SK-N-SH (cell line): ENCODE data around the gene NHP2. TPM values are rescaled to one million over a fixed set of nuclear protein-coding genes. Genes with fewer than 3 reads are reported as not detected.
"Not testable (repeated sequence)": the region's sequence is repeated elsewhere in the genome, so short reads cannot be mapped to it uniquely, and the experiment has no call there.

ENCODE experiments used
- CTCF ChIA-PET: fragments of 300-600, 350-600 bp; formaldehyde crosslinking; extraction: SDS; loops from one replicate; lab custom pipeline; 2021; lab: Yijun Ruan, JAX
- POLR2A ChIA-PET: fragments of 350-600 bp; sonication (Branson Sonifier 250); formaldehyde crosslinking; extraction: SDS; loops from one replicate; lab custom pipeline; 2020; ENCODE audit warnings: antibody characterized with exemption, inconsistent platforms; lab: Yijun Ruan, JAX
- DNase-seq: peaks from one replicate; pipeline ENCODE4 v3.0.0; 2012
- H2AFZ ChIP-seq: fragments of 200-600 bp; sonication (generic); 2 replicates; pipeline ENCODE4 v1.8.1; 2016; ENCODE audit warnings: antibody characterized with exemption, mild to moderate bottlenecking, low read depth
- H3F3A ChIP-seq: fragments of 200-600 bp; sonication (generic); replicated peaks from 2 replicates; pipeline ENCODE3; 2016; ENCODE audit warnings: antibody characterized with exemption, mild to moderate bottlenecking; ENCODE audit not compliant: insufficient read depth
- H3K27ac ChIP-seq, 2 experiments: fragments of 200-500 bp in 1 of 2; fragments of 200-600 bp in 1 of 2; sonication (Bioruptor generic) in 1 of 2; sonication (generic), shearing (Covaris generic) in 1 of 2; 2 replicates each; pipeline versions ENCODE4 v1.5.1 to v1.6.1; 2014 to 2016; ENCODE audit warnings: low read depth in 2 of 2, inconsistent platforms in 1 of 2, low read length in 1 of 2, mild to moderate bottlenecking in 1 of 2, mixed read lengths in 1 of 2
- H3K27me3 ChIP-seq: fragments of 200-600 bp; sonication (generic), shearing (Covaris generic); 2 replicates; pipeline ENCODE4 v1.6.1; 2016; ENCODE audit warnings: mixed run types; ENCODE audit not compliant: insufficient read depth
- H3K36me3 ChIP-seq, 2 experiments: fragments of 200-500 bp in 1 of 2; fragments of 200-600 bp in 1 of 2; sonication (Bioruptor generic) in 1 of 2; sonication (generic) in 1 of 2; replicated peaks in 1 of 2; 2 replicates each; pipeline versions ENCODE3 to v1.5.1; 2014 to 2016; ENCODE audit warnings: low read length in 1 of 2, mild to moderate bottlenecking in 1 of 2; ENCODE audit not compliant: insufficient read depth in 2 of 2, control insufficient read depth in 1 of 2
- H3K4me1 ChIP-seq, 2 experiments: fragments of 200-500 bp in 1 of 2; fragments of 200-600 bp in 1 of 2; sonication (Bioruptor generic) in 1 of 2; sonication (generic), shearing (Covaris generic) in 1 of 2; 2 replicates each; pipeline versions ENCODE4 v1.5.1 to v1.6.1; 2014 to 2016; ENCODE audit warnings: low read depth in 1 of 2, low read length in 1 of 2, mixed run types in 1 of 2; ENCODE audit not compliant: insufficient read depth in 2 of 2, control insufficient read depth in 1 of 2
- H3K4me2 ChIP-seq: fragments of 200-600 bp; sonication (generic), shearing (Covaris generic); 2 replicates; pipeline ENCODE4 v1.6.1; 2017; ENCODE audit warnings: mixed run types
- H3K4me3 ChIP-seq, 2 experiments: fragments of 200-500 bp in 1 of 2; fragments of 200-600 bp in 1 of 2; sonication (Bioruptor generic) in 1 of 2; sonication (generic), shearing (Covaris generic) in 1 of 2; 2 replicates each; pipeline versions ENCODE4 v1.5.1 to v1.8.1; 2014 to 2016; ENCODE audit warnings: low read depth in 2 of 2, inconsistent platforms in 1 of 2, low read length in 1 of 2, mild to moderate bottlenecking in 1 of 2, mixed read lengths in 1 of 2, moderate library complexity in 1 of 2
- H3K79me2 ChIP-seq: fragments of 200-600 bp; sonication (generic); 2 replicates; pipeline ENCODE4 v1.8.1; 2017; ENCODE audit warnings: mild to moderate bottlenecking; ENCODE audit not compliant: insufficient read depth
- H3K9ac ChIP-seq: fragments of 200-600 bp; sonication (generic); 2 replicates; pipeline ENCODE4 v1.6.1; 2017; ENCODE audit warnings: mixed run types
- H3K9me2 ChIP-seq: fragments of 200-600 bp; sonication (generic); 2 replicates; pipeline ENCODE4 v1.6.1; 2017; ENCODE audit warnings: mixed run types
- H3K9me3 ChIP-seq: fragments of 200-600 bp; sonication (generic); 2 replicates; pipeline ENCODE4 v1.6.1; 2017; ENCODE audit warnings: mixed run types, mild to moderate bottlenecking, moderate library complexity
- H4K20me1 ChIP-seq: fragments of 200-600 bp; sonication (generic); 2 replicates; pipeline ENCODE4 v1.6.1; 2017; ENCODE audit warnings: mild to moderate bottlenecking, mixed run types; ENCODE audit not compliant: insufficient read depth
- ELF1 ChIP-seq: IDR thresholded peaks from 2 replicates; pipeline ENCODE4 v1.4.0; 2012
- EP300 ChIP-seq, 2 experiments: IDR thresholded peaks; 2 replicates each; pipeline versions ENCODE4 v1.4.0 to v1.6.1; 2012; ENCODE audit warnings: borderline replicate concordance in 1 of 2, low read depth in 1 of 2, low read length in 1 of 2
- FOSL2 ChIP-seq: IDR thresholded peaks from 2 replicates; pipeline ENCODE4 v1.4.0; 2012; ENCODE audit warnings: low read depth, mild to moderate bottlenecking, moderate library complexity, borderline replicate concordance
- GABPA ChIP-seq: IDR thresholded peaks from 2 replicates; pipeline ENCODE4 v1.4.0; 2012; ENCODE audit warnings: low read depth, mild to moderate bottlenecking
- MEF2A ChIP-seq: IDR thresholded peaks from 2 replicates; pipeline ENCODE4 v1.4.0; 2012; ENCODE audit warnings: low read depth, borderline replicate concordance
- MXI1 ChIP-seq: IDR thresholded peaks from 2 replicates; pipeline ENCODE4 v1.6.1; 2012; ENCODE audit warnings: mild to moderate bottlenecking, low read depth, low read length, improper control_type of control experiment
- RFX5 ChIP-seq: IDR thresholded peaks from 2 replicates; pipeline ENCODE4 v1.6.1; 2012; ENCODE audit warnings: mild to moderate bottlenecking, improper control_type of control experiment, low read length
- SMC3 ChIP-seq: IDR thresholded peaks from 2 replicates; pipeline ENCODE4 v1.6.1; 2012; ENCODE audit warnings: low read depth, low read length, improper control_type of control experiment
- TCF12 ChIP-seq: IDR thresholded peaks from 2 replicates; pipeline ENCODE4 v1.4.0; 2012
- YY1 ChIP-seq: IDR thresholded peaks from 2 replicates; pipeline ENCODE4 v1.4.0; 2012; ENCODE audit warnings: low read depth, mild to moderate bottlenecking
- WGBS: methylation state at CpG from one replicate; pipeline ENCODE4 v1.1.6; 2017; ENCODE audit warnings: low lambda C conversion rate; 5-methylcytosine and 5-hydroxymethylcytosine counted together
- polyA plus RNA-seq, 3 experiments: library from polyadenylated mRNA; depleted of rRNA; stranded (reverse); fragments of >200 nt; gene quantifications; 2 replicates each; pipeline ENCODE4 v1.2.3, GENCODE V29; 2012
- TF ChIP-seq, protein P1 (sequence below): IDR thresholded peaks from 2 replicates; pipeline ENCODE4 v1.4.0; 2012; ENCODE audit warnings: low read depth
- TF ChIP-seq, protein P2 (sequence below): IDR thresholded peaks from 2 replicates; pipeline ENCODE4 v1.4.0; 2012; ENCODE audit warnings: low read depth, borderline replicate concordance
- TF ChIP-seq, protein P3 (sequence below): IDR thresholded peaks from 2 replicates; pipeline ENCODE4 v1.4.0; 2012; ENCODE audit warnings: low read depth, borderline replicate concordance

NHP2 gene
- polyA plus RNA-seq, 1 of the 3 experiments (the other 2 are of a cell fraction): 455 TPM

DNA sequence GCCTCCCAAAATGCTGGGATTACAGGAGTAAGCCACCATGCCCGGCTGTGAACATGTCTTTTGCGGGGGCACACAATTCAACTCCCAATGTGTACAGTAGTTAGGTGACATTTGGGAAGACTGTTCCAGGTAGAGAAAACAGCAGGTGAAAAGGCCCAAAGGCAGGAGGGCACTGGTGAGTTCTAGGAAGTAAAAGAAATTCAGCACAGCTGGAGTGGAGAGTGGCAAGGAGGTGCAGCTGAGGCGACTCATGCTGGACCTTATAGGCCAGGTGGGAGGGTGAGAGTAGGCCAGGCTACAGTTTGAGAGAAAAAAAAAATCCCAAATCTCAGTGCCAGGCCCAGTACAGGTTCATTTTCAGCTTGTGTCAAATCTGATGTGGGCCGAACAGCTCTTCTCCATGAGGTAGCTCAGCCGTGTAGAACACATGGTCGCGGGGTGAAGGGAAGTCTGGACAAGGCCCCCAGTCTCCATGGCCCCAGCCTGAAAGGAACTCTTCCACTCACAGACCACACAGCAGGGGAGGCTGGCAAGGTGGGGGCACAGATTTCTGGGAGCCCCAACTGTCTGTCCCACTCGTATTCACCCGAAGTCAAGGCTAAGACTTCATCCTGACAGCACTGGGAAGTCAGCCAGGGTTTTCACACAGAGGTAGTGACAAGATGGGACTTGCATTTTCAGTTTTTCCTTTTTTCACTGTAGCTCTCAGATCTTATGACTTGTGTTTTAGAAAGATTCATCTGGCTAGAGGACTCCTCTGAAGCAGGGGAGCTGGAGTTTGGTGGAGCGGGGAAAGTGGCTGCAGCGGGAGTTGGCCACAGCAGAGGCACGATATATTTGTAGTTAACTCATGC is 46.1 kb upstream of the NHP2 start (continued):
- TF ChIP-seq, protein P1, sequence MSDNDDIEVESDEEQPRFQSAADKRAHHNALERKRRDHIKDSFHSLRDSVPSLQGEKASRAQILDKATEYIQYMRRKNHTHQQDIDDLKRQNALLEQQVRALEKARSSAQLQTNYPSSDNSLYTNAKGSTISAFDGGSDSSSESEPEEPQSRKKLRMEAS: no peak
- TF ChIP-seq GABPA: no peak
- no peak for TF ChIP-seq RFX5
- TF ChIP-seq EP300 (IDR thresholded peaks at IDR 0.05; ENCODE audit: borderline replicate concordance in 1 of 2, low read depth in 1 of 2, low read length in 1 of 2): no peak
- TF ChIP-seq YY1: no peak
- no peak for TF ChIP-seq MEF2A

DNA sequence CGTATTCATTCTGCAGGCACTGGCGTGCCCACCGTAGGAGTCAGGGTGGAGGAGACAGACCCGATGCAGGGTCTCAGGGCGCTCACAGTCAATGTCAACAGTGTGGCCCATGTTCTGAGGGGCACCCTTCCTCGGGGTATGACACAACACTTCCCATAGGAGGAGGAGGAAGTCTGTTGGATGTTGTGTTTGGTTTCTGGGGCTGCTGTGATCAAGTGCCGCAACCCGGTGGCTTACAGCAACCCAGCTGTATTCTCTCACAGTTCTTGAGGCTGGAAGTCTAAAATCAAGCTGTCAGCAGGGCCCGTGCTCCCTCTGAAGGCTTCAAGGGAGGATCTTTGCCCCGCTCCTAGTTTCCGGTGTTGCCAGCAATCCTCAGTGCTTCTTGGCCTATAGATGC is 45.0 kb upstream of the NHP2 start:
- no peak for DNase-seq
- Histone ChIP-seq H3K4me2 (no peak overlapping the region), H3K4me1 (no peaks in the 10 kb centered on the region; a peak in 1 of 4 replicates), H3F3A (peaks cover 3% of the 10 kb centered on the region), H3K9me2 (no peaks in the 10 kb centered on the region), H4K20me1 (no peaks in the 10 kb centered on the region), H2AFZ (no peak overlapping the region), H3K9ac (no peak overlapping the region), H3K79me2 (peaks cover 3% of the 10 kb centered on the region; the same call in 1 of the 2 replicates), H3K4me3 (no peak overlapping the region), H3K36me3 (no peaks in the 10 kb centered on the region), H3K27ac (no peak overlapping the region), H3K9me3 (no peaks in the 10 kb centered on the region), H3K27me3 (no peaks in the 10 kb centered on the region; the same call in 1 of the 2 replicates)
- ChIA-PET CTCF (no interaction called here), POLR2A (no interaction called here)
- no peak for TF ChIP-seq GABPA
- TF ChIP-seq MXI1: no peak
- TF ChIP-seq TCF12: no peak
- no peak for TF ChIP-seq YY1
- TF ChIP-seq, protein P1: no peak
- no peak for TF ChIP-seq SMC3
- TF ChIP-seq, protein P2, sequence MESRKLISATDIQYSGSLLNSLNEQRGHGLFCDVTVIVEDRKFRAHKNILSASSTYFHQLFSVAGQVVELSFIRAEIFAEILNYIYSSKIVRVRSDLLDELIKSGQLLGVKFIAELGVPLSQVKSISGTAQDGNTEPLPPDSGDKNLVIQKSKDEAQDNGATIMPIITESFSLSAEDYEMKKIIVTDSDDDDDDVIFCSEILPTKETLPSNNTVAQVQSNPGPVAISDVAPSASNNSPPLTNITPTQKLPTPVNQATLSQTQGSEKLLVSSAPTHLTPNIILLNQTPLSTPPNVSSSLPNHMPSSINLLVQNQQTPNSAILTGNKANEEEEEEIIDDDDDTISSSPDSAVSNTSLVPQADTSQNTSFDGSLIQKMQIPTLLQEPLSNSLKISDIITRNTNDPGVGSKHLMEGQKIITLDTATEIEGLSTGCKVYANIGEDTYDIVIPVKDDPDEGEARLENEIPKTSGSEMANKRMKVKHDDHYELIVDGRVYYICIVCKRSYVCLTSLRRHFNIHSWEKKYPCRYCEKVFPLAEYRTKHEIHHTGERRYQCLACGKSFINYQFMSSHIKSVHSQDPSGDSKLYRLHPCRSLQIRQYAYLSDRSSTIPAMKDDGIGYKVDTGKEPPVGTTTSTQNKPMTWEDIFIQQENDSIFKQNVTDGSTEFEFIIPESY: no peak
- TF ChIP-seq, protein P3, sequence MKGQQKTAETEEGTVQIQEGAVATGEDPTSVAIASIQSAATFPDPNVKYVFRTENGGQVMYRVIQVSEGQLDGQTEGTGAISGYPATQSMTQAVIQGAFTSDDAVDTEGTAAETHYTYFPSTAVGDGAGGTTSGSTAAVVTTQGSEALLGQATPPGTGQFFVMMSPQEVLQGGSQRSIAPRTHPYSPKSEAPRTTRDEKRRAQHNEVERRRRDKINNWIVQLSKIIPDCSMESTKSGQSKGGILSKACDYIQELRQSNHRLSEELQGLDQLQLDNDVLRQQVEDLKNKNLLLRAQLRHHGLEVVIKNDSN: no peak
- TF ChIP-seq FOSL2: no peak
- no peak for TF ChIP-seq ELF1
- 80% methylated on average over 8 of the region's 11 CpGs for WGBS

DNA sequence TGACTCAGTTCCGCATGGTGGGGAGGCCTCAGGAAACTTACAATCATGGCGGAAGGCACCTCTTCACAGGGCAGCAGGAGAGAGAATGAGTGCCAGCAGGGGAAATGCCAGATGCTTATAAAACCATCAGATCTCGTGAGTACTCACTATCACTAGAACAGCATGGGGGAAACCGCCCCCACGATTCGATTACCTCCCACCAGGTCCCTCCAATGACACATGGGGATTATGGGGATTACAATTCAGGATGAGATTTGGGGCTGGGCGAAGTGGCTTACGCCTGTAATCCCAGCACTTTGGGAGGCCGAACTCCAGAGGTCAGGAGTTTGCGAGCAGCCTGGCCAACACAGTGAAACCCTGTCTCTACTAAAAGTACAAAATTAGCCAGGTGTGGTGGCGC is 44.5 kb upstream of the NHP2 start:
- CTCF ChIA-PET: interaction anchor here (1.0 kb wide), 1 partner anchor 13 kb away, joined by 3 read pairs; no protein-coding TSS in a partner anchor
- H3K9ac ChIP-seq, H3K36me3 ChIP-seq, H3K27ac ChIP-seq, H3K9me2 ChIP-seq, H3K27me3 ChIP-seq, H3K4me3 ChIP-seq, DNase-seq, POLR2A ChIA-PET, H3K79me2 ChIP-seq, H3K4me1 ChIP-seq, H3K4me2 ChIP-seq, H3F3A ChIP-seq, H3K9me3 ChIP-seq, H2AFZ ChIP-seq, H4K20me1 ChIP-seq: not testable (repeated sequence)
- 85% methylated on average over 10 of the region's 11 CpGs for WGBS
